CD4-positive, alpha-beta T cell treated with Interleukin-4 for 1 hour (primary cell): ENCODE data around the gene DNAH2.

Experiments used
- DNase-seq, 2 donors: peaks; one replicate each; pipeline ENCODE4 v3.0.0-alpha.2; 2020 to 2022

DNAH2 gene

GRCh38 chr17:7881276-7882054 is 163.9 kb downstream of the DNAH2 start:
- no peak for DNase-seq

DNA sequence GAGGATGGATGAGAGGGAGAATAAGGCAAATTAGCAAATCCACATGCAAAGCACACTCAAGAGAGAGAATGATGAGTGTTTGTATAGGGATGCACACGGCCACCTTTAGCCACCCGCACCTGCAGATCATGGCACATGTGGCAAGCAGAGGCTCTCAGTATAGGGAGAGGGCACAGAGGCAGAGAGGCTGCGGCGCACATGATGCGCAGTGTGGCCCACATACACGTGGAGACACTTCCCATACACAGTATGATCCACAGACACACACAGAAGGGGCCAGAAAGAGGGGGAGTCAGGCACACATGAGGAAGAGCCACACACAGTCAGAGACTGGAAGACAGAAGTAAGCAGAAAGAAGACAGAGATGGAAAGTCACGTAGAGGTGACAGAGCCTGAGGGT is 164.5 kb downstream of the DNAH2 start:
- no peak for DNase-seq

DNA sequence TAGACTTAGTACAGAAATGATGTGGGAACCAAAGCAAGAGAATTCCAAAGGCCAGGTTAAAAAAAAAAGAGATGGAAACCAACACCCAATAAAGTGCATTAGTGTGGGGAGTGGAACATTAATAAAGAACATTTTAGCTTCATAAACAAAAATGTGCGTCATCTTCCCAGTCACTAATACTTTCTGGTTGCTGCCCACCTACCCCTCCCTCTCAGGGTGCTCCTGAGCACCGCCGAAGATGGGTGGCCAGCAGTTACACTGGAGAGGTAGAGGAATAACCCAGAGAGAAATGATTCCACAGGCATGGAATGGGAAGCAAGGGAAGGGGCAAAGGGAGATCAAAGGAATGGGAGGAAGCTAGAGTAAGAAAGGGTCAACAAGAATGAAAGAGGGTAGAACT is 165.1 kb downstream of the DNAH2 start:
- no peak for DNase-seq
